ENCODE results near the gene PDE4B.
"Not testable (repeated sequence)": the region's sequence is repeated elsewhere in the genome, so short reads cannot be mapped to it uniquely, and the experiment has no call there.

The PDE4B gene

DNA sequence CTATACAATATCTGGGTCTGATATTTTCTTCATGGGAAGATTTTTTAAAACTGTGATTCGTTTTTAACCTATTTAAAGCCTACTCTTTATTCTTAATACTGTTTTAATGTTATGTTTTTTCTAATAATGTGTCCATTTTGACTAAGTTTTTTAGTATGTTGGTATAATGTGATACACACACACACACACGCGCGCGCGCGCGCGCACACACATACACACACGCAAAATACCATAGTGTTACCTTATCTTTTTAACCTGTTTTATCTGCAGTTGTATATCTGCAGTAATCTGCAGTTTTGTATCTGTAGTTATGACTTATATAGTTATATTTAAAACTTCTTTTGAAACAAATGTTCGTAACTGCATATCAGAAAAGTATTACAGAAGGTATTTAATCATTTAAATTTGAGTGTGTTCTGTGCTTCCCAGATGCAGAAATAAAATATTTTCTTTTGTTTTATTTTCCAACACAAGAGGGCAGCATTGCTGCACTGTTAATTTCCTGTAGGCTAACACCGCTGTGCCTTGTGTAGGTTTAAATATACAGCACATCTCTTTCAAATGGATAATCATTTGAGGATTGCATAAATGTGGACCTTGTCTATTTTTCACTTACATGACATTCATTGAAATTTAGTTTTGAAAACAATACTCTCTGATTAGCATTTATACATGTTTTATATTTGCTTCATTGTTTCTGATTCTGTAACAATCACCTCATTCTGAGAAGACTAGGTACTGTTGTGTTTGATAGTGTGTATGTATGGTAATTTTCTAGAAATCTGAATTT is 166.1 kb downstream of the PDE4B start:
- no peak for DNase-seq

DNA sequence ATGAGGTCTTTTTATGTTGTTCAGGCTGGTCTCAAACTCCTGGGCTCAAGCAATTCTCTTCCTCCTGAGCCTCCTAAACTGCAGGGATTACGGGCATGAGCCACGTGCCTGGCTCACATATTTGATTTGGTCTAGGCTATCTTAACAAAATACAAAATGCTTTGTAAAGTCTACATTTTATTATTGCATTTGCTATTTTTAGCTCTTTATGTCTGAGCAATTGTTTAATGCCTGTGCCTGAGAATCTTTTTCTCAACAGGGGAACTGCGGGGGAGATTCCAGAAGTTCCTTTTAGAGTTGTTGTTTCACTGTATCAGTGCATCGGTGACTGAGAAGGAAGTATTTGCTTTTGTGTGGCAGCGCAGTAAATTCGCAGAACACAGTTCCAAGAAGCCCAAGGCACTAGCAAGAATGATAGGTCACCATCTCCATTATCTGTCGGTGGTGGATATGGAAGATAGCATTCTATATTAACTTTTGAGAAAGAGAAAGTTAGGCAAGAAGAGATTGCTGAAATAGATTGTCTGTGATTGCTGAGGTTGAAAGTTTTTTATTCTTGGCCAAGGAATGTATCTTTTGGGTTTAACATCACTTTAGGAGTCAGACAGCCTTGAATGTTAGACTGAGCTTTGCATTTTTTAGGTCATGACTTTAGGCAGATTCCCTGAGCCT is 167.3 kb downstream of the PDE4B start:
- no peak for DNase-seq

DNA sequence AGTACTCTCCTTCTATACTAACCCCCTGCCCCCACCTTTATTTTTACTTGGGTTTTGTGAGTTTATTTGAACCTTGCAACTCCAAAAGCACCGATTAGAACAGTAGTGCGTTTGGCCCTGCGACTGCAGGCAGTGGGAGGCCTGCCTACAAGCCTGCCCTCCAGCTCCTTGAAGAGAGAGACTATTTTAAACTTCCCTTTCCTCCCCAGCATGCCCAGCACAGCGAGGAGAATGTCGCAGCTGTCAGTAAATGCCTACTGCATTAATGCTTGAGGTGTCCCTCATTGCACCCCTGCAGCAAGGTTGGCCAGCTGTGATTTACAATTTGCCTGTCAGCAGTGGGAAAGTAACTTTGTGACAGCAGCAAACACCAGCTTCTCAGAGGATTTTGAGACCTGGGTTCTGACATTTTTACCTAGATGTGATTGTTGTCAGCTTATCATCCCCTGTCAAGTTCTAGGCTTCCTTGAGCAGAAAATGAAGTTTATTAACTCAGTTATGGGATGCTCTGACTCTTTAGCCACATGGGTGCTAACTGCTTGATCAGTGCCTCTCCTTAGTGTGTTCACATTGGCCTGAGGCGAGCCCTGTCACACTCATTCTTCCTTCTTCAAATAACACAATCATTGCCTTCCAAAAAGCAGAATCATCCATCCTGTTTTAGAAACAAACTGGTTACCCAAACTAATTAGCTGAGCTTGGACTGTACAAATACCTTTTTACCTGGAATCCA is 170.6 kb downstream of the PDE4B start:
- DNase-seq = no peak

DNA sequence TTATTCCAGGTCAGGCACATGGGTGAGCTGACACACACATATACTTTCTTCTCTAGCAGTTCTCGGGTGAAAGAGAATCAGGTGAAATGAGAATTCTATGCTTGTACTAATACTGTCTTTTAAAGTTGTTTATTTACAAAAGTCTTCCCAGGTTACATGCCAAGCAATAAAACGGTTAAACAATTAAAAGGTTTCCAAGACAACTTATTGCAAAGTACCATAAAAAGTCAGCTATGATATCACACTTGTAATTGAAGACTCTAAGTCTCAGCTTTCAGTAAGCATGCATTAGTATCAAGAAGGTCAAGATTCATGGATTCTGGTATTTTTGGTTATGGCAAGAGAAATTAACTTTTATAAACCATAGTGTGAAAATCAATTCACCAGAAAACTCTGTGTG is 171.4 kb downstream of the PDE4B start:
- no peak for DNase-seq

DNA sequence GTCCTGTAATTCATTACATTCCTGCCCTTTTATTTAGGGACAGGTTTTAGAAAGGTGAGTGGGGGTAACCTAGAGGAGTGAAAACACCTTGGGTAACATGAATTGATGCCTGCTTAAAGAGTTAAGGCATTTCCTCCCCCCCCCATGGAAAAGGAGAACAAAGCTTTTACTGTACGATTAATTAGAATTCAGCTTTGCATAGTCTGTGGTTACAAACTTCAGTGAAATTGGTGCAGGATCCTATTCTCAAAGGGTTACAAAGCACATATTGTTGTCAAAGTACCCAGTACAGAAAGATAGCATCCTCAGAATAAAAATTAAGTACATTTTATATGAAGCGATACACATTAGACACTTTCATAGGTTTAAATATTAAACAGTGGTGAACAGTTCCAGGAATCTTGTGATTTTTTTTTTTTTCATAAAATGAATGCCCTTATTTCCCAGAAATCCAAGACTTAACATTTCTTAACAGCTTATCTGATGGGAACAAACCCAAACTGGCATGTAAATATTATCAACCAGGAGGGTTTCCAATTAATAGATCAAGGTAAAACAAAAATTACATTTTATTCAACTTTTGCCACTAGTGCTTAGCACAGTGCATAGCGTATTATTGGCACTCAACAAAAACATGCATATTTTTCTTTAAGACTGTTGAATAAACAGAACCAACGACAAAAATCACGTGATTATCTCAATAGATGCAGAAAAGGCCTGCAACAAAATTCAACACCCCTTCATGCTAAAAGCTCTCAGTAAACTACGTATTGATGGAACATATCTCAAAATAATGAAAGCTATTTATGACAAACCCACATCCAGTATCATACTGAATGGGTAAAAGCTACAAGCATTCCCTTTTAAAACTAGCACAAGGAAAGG is 172.7 kb downstream of the PDE4B start:
- DNase-seq = no peak

DNA sequence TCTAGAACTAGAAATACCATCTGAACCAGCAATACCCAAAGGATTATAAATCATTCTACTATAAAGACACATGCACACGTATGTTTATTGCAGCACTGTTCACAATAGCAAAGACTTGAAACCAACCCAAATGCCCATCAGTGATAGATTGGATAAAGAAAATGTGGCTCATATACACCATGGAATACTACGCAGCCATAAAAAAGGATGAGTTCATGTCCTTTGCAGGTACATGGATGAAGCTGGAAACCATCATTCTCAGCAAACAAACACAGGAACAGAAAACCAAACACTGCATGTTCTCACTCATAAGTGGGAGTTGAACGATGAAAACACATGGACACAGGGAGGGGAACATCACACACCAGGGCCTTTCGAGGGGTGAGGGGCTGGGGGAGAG is 174.8 kb downstream of the PDE4B start:
- DNase-seq = not testable (repeated sequence)

DNA sequence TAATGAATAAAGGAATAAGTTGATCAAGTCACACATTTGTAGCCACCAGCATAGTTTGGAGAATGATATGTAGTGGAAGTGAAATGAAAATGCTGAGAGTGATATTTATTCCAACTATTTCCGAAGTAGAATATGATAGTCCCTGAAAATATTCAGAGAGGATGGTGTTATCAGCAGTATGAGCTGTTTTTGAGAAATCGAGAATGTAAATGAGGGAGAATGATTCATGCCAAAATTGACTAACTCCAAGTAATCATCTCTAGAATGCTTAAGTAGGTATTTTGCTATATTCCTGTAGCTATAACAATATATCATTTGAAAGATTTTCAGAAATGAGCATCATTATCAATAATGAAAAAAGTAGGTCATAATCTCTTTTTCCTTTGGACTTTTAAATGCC is 178.9 kb downstream of the PDE4B start:
- no peak for DNase-seq

DNA sequence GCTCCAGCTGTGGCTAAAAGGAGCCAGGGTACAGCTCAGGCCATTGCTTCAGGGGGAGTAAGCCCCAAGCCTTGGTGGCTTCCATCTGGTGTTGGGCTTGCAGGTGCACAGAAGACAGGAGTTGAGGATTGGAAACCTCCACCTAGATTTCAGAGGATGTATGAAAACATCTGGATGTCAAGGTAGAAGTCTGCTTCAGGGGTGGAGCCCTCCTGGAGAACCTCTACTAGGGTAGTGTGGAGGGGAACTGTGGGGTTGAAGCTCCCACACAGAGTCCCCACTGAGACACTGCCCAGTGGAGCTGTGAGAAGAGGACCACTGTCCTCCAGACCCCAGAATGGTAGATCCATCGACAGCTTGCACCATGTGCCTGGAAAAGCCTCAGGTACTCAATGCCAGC is 183.0 kb downstream of the PDE4B start:
- DNase-seq = no peak

DNA sequence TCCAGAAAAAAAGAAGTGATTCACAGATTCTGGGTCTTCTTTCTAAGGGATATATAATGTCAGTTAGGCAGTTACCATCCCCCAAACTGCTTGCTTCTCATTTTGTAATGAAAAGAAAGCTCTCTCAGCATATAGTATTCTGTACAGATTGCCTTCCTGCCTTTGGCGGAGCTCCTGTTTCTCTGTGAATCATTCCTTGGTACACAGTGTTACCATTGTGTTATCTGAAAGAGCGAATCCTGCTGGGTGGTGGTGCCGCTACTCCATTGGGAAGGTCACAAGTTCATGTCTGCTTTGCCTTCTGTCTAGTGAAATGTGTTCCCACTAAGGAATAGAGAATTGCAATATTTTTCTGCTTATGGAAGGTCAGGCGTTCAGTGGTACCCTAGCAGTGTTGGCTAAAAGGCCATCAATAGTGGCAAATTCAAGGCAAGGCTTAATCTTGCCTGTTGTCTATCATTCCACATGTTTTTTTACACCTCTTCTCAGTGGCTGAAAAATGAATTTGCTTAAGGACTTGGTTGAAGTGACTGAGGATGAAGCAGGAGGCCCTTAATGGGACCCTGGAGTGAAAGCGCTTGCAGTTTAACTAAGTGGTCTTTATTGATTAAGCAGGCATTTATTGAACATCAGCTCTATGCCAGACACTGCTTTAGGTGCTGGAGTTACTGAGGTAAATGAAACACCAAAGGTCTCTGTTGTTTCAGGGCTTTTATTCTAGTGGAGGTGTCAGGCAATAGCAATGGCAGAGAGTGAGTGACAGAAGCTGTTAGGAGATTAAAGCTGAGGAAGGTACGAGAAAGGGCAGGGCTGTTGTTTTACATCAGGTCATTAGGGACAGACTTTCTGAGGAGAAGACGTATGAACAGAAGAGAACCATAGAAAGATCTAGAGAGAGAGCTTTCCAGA is 186.7 kb downstream of the PDE4B start:
- DNase-seq = no peak

DNA sequence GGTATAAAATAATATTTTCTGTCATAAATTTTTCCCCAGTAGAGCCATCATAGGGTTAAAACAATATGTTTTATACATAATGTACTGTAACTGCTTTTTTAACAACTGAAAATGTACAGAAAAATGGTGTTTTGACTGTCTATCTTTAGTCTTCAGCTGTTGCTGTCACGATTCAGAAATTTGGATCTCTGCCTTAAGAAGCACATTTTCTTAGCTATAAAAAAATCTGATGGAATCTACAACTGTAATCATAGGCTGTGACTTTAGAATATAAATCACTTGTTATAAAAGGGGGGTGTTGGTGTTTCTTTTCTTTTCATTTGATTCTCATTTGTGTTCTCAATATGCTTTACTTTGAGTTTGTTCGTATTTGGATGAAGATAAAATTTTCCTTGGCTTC is 187.5 kb downstream of the PDE4B start:
- no peak for DNase-seq

DNA sequence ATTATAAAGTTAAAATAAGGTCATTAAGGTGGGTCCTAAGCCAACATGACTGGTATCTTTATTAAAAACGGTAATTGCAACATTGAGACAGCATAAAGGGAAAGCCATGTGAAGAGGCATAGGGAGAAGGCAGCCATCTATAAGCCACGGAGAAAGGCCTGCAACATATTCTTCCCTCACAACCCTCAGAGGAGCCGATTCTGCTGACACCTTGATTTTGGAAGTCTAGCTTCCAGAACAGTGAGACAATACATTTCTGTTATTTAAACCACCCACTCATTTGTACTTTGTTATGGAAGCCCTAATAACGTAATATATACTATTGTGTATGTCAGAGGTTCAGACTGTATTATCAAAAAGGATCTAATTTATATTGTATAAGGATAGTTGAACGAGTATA is 190.8 kb downstream of the PDE4B start:
- no peak for DNase-seq

DNA sequence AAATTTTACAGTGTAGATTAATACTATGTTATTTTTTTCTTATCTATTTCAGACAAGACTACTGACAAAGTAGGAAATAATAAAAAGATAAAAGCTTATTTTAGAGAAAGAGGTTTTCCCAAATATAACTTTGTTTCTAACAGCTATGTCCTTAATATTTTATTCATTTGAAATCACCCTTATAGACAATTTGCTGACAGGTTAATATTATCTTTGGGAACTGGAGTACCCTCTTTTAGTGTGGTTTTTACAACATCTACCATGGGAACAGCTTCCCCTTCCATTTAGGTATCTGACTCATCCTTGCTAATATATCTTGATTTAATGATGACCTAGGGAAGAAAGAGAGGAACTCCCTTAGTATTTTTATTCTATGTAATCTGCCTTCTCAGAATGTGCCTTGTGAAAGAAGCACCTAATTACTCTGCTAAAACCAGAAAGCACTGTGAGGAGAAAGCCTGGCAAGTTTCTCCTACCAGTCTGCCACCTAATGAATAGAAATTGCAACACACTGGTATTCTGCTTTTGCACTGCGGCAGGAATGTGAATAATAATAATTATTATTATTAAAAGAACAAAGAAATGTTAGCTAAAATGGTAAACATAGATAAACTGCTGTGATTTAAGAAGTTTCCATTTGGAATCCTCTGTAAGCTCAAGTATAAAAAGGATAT is 192.8 kb downstream of the PDE4B start:
- DNase-seq = no peak

DNA sequence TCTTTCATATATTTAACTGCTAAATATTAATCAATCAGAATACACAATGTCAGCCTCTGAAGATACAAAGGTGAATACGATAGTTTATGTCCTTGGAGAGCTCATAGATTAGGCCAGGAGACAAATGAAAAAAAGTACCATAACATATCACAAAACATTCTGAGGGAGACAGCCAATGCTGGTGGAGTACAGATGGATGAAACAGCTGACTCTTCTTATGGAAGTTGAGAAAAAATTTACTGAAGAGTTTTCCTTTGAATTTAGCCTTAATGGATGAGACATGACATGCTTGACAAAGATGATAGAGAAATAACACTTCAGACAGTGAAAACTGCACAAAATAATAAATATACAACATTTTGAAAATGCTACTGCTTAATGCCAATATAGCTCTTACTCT is 193.5 kb downstream of the PDE4B start:
- no peak for DNase-seq

DNA sequence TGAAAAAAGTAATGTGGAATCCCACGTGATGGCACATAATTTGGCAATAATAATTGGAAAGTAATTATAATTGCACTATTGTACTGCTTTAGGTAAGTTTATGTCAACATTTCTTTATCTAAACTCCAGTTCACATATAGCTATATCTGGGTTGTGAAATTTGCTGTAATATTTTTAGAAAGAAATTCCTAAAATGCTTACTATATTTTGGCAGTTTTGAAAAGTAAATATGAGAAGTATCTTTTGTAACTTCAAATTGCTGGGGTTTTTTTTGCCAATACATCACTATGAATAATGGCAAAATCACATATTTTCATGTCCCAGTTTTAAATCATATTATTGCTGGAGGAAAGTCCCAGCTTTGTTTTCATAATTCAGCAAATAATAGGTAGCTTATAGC is 197.5 kb downstream of the PDE4B start:
- DNase-seq = no peak

DNA sequence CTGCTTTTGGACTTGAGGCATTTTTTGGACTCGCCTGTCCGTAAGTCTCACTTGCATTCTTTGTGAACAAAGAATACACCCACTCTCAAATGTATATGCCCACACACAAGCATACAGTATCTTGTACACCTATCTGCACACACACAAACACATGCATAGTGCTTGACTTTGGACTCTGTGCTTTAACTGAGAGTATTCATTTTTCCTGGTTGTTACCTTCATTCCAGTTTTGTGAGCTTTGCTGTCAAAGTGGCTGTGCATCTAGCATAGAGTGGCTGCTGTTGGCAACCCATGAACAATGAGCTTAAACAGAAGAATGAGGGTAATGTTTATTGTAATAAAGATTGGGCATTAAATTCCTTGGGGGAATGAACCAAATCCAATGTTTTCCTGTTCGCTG is 199.0 kb downstream of the PDE4B start:
- no peak for DNase-seq

DNA sequence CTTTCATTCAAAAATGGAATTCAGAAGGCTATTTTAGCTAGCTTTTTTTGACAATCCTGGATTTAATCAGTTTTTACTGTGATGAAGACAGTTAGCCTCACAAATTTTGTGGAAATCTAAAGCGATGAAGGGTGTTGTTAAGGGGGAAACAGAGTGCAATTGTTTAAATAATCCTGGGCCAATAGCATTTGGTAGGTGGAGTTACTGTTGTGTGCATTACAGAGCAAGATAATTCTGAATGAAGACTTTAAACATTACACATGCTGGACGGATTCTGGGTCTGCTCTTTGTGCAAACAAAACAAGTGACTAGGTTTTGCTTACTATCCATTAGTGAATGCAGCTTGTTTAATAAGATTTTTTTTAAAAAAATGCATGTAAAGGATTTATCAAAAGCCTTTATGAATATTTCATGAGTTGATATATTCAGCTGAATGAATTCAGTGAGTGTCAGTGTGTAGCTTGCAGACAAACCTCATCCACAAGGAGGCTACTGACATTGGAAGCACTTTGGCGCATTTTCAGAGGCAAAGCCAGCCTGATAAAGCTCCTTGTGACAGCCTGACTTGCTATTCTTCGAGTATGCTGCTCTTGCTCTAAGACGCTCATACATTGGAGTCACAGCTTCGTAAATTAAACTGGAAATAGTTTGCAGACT is 199.6 kb downstream of the PDE4B start:
- no peak for DNase-seq

DNA sequence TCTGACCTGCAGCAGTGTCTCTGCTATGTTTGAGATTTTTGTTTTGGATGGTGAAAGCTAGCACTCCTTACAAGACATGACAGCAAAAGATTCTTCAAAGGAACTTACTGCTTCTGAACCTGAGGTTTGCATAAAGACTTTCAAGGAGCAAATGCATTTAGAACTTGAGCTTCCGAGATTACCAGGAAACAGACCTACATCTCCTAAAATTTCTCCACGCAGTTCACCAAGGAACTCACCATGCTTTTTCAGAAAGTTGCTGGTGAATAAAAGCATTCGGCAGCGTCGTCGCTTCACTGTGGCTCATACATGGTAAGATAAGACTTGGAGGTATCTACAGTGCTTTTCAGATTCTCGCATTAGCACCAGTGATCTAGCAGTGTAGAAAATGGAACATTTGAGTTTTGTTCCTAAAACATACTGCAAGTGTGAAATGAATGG is 200.2 kb downstream of the PDE4B start:
- no peak for DNase-seq

DNA sequence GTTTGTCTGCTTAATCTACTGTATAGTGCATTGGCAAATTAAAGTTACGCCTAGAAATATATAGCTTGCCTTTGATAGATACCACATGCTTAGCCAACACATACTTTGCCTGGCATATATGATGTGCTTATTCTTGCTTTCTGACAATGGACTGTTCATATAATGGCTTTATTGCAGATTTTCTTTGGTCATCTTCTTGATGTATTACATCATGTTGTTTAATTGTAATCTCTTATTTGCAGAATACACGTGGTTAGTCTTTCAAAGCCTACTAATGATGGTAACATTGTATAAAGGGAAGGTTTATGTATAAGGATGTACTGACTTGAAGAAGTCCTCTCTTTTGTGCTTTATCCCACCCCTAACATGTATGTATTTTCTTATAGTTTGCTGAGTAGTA is 201.5 kb downstream of the PDE4B start:
- no peak for DNase-seq

DNA sequence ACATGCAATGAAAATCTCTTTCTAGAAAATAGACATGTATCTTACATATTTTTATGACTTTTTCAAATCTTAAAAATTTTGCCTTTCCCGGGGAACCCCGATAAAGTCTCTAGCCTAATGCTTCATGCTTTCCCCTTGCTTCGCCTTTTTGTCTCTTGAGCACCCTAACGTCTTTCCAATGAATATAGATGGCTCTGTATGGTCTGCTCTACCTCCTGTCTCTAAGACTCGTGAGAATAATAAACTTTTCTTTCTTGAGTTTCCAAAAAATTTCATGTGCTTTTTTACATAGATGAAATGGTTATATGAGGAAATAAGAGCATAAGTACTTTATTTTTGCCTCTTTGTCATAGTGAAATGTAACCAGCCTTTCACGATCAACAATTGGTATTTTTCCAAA is 202.6 kb downstream of the PDE4B start:
- no peak for DNase-seq

DNA sequence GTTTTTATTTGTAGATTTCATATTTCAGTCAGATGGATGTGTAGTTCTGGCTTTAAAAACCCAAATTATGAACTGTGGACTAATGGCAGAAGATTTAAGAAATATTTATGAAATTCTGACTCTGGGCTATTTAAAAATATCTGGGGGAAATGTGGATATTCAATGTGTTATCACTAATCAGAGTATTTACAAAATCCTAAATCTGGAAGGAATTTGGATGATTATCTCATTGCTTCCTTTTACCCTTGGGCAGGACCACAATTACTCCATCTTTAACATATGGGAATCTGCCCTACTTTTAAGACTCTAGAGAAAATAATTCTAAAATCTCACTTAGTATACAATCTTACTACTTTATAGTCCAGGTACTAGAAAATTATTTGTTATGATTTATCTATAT is 203.2 kb downstream of the PDE4B start:
- no peak for DNase-seq

DNA sequence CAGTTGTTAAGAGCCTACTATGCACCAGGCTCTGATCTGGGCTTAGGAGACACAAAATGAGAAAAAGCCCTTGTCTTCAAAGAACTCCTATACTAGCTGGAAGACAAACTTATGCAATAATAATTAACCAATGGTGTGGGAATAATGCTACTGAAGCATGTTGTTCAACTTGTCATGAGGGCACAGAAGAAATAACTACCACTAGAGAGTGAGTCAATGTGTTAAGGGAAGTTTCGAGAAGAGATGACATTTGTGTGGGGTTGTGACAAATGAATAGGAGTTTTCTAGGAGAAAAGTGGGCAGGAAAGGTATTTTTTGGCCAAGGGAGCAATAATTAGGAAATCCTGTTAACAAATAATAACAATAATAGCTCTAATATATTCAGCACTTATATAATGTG is 205.0 kb downstream of the PDE4B start:
- no peak for DNase-seq
